SU-DHL-6 (cell line): ENCODE measurements around the gene FXYD1.

Experiments used
- H2AFZ ChIP-seq: fragments of 200-600 bp; sonication (generic); 2 replicates; pipeline ENCODE4 v1.6.1; 2014; ENCODE audit warnings: low read depth, mild to moderate bottlenecking, moderate library complexity, mixed read lengths, antibody characterized with exemption, low read length; ENCODE audit not compliant: severe bottlenecking
- H3F3A ChIP-seq: fragments of 200-600 bp; shearing (Covaris generic); 2 replicates; pipeline ENCODE4 v1.6.0; 2016; ENCODE audit warnings: antibody characterized with exemption, mild to moderate bottlenecking; ENCODE audit not compliant: insufficient read depth
- H3K27ac ChIP-seq: fragments of 200-600 bp; sonication (generic); 2 replicates; pipeline ENCODE4 v1.5.1; 2016; ENCODE audit warnings: low read depth, mild to moderate bottlenecking, low read length, moderate library complexity, mixed read lengths
- H3K27me3 ChIP-seq: fragments of 200-600 bp; sonication (generic), shearing (Covaris generic); 2 replicates; pipeline ENCODE4 v1.6.0; 2014; ENCODE audit warnings: mild to moderate bottlenecking, low read length
- H3K36me3 ChIP-seq: fragments of 200-600 bp; sonication (generic); 2 replicates; pipeline ENCODE4 v1.6.1; 2014; ENCODE audit warnings: mild to moderate bottlenecking, low read length, mixed read lengths
- H3K4me2 ChIP-seq: fragments of 300-600, 200-600 bp; shearing (Covaris generic), sonication (generic); 2 replicates; pipeline ENCODE4 v1.6.0; 2014; ENCODE audit warnings: low read length, low read depth, mild to moderate bottlenecking; ENCODE audit not compliant: poor library complexity, severe bottlenecking
- H3K4me3 ChIP-seq: fragments of 200-600 bp; sonication (generic); 2 replicates; pipeline ENCODE4 v1.5.1; 2014; ENCODE audit warnings: antibody characterized with exemption, low read length, mild to moderate bottlenecking, mixed read lengths; ENCODE audit not compliant: insufficient read depth, poor library complexity, severe bottlenecking
- H3K79me2 ChIP-seq: fragments of 200-600 bp; sonication (generic); 2 replicates; pipeline ENCODE4 v1.6.1; 2014; ENCODE audit warnings: mild to moderate bottlenecking, low read length, moderate library complexity; ENCODE audit not compliant: insufficient read depth
- H3K9ac ChIP-seq: fragments of 200-600 bp; sonication (generic); 2 replicates; pipeline ENCODE4 v1.7.0; 2014; ENCODE audit warnings: mild to moderate bottlenecking, low read length
- H3K9me2 ChIP-seq: fragments of 200-600 bp; sonication (generic); replicated peaks from 2 replicates; pipeline ENCODE4 v1.6.1; 2014; ENCODE audit warnings: low read length; ENCODE audit not compliant: insufficient read depth
- H3K9me3 ChIP-seq: fragments of 200-600 bp; sonication (generic); 2 replicates; pipeline ENCODE4 v1.6.1; 2014; ENCODE audit warnings: low read length, mixed read lengths; ENCODE audit not compliant: insufficient read depth
- H4K20me1 ChIP-seq: fragments of 200-600 bp; sonication (generic); 2 replicates; pipeline ENCODE4 v1.6.1; 2014; ENCODE audit warnings: low read depth, mild to moderate bottlenecking, antibody characterized with exemption, low read length, moderate library complexity, mixed read lengths
- CTCF ChIP-seq: fragments of 200-600 bp; sonication (generic); IDR thresholded peaks from one replicate; pipeline ENCODE4 v1.5.1; 2017; ENCODE audit warnings: antibody characterized with exemption, mild to moderate bottlenecking, low read length, moderate library complexity; ENCODE audit not compliant: insufficient read depth, poor library complexity, severe bottlenecking
- EZH2phosphoT487 ChIP-seq: fragments of 200-600 bp; sonication (generic), shearing (Covaris generic); conservative IDR thresholded peaks from 2 replicates; pipeline ENCODE4 v1.6.1; 2018; ENCODE audit warnings: mild to moderate bottlenecking, antibody characterized with exemption, low read length, moderate library complexity, mixed read lengths

FXYD1 gene

GRCh38 chr19:35160629-35161433 is 22.2 kb downstream of the FXYD1 start:
- Histone ChIP-seq H3K27ac (no peak overlapping the region), H2AFZ (no peak overlapping the region), H3K9me2 (no peaks in the 10 kb centered on the region), H3K36me3 (peaks cover 48% of the 10 kb centered on the region), H3K79me2 (peaks cover 17% of the 10 kb centered on the region), H3K9ac (no peak overlapping the region), H3K4me3 (no peak overlapping the region), H4K20me1 (no peaks in the 10 kb centered on the region), H3K4me2 (no peak overlapping the region), H3F3A (no peaks in the 10 kb centered on the region), H3K27me3 (no peaks in the 10 kb centered on the region), H3K9me3 (peaks cover 6% of the 10 kb centered on the region; the same call in 1 of the 2 replicates)
- TF ChIP-seq CTCF (no peak), EZH2phosphoT487 (no peak)

GRCh38 chr19:35161434-35161743 is 22.8 kb downstream of the FXYD1 start:
- Histone ChIP-seq H3K27me3 (no peaks in the 10 kb centered on the region), H2AFZ (no peak overlapping the region), H3K9me3 (peaks cover 6% of the 10 kb centered on the region; the same call in 1 of the 2 replicates), H3K79me2 (peaks cover 11% of the 10 kb centered on the region), H3K36me3 (peaks cover 54% of the 10 kb centered on the region), H3K9ac (no peak overlapping the region), H4K20me1 (no peaks in the 10 kb centered on the region), H3K9me2 (no peaks in the 10 kb centered on the region), H3K27ac (no peak overlapping the region), H3F3A (no peaks in the 10 kb centered on the region), H3K4me2 (no peak overlapping the region), H3K4me3 (no peak overlapping the region)
- TF ChIP-seq EZH2phosphoT487 (no peak), CTCF (no peak)

- no peak overlapping the region for H3K27ac ChIP-seq
- TF ChIP-seq EZH2phosphoT487 = no peak
- no peak for TF ChIP-seq CTCF
- no peak overlapping the region for H2AFZ ChIP-seq
- H3K9me2 ChIP-seq = no peaks in the 10 kb centered on the region
- no peak overlapping the region for H3K4me3 ChIP-seq
- peaks cover 6% of the 10 kb centered on the region; the same call in 1 of the 2 replicates for H3K9me3 ChIP-seq
- 0 out of 2 replicates have a peak, but pooled peaks cover 2% of the 10 kb centered on the region for H3K79me2 ChIP-seq
- H3K4me2 ChIP-seq = no peak overlapping the region
- no peaks in the 10 kb centered on the region for H3F3A ChIP-seq
- peaks cover 50% of the 10 kb centered on the region for H3K36me3 ChIP-seq
- H4K20me1 ChIP-seq = no peaks in the 10 kb centered on the region
- no peaks in the 10 kb centered on the region for H3K27me3 ChIP-seq
- no peak overlapping the region for H3K9ac ChIP-seq
These were observed 24.1 kb downstream of the FXYD1 start for GRCh38 chr19:35162471-35163326.
